Measurements from ENCODE around the gene GPR108.
"Not testable (repeated sequence)": the region's sequence is repeated elsewhere in the genome, so short reads cannot be mapped to it uniquely, and the experiment has no call there.

Gene GPR108

GRCh38 chr19:6760606-6761005 is 23.2 kb upstream of the GPR108 start:
- no peak for DNase-seq

- DNase-seq, result no peak
These were observed 17.5 kb upstream of the GPR108 start for GRCh38 chr19:6754653-6755463.

- no peak for DNase-seq
These were observed 16.8 kb upstream of the GPR108 start for GRCh38 chr19:6754136-6754535.

GRCh38 chr19:6753178-6754031 is 16.0 kb upstream of the GPR108 start:
- DNase-seq, result peak; percentile 66

- no peak for DNase-seq
These were observed 15.1 kb upstream of the GPR108 start for GRCh38 chr19:6752256-6753177.

GRCh38 chr19:6751189-6751588 is 13.8 kb upstream of the GPR108 start:
- DNase-seq, result no peak

- DNase-seq, result no peak
These were observed 12.7 kb upstream of the GPR108 start for GRCh38 chr19:6750062-6750461.

GRCh38 chr19:6748543-6748942 is 11.2 kb upstream of the GPR108 start:
- not testable (repeated sequence) for DNase-seq

GRCh38 chr19:6745965-6746364 is 8.6 kb upstream of the GPR108 start:
- DNase-seq, result no peak

- DNase-seq, result no peak
These were observed 7.3 kb upstream of the GPR108 start for GRCh38 chr19:6744381-6745301.

- no peak for DNase-seq
These were observed 6.5 kb upstream of the GPR108 start for GRCh38 chr19:6743714-6744380.

- DNase-seq, result no peak
These were observed 5.7 kb upstream of the GPR108 start for GRCh38 chr19:6743066-6743465.

GRCh38 chr19:6740589-6741343 is 3.4 kb upstream of the GPR108 start:
- DNase-seq, result no peak

- no peak for DNase-seq
These were observed 2.7 kb upstream of the GPR108 start for GRCh38 chr19:6739883-6740588.

- peak; percentile 76 for DNase-seq
These were observed 2.1 kb upstream of the GPR108 start, which contains the start of gene TRIP10 for GRCh38 chr19:6739390-6739882. TSS of gene TRIP10 (plus strand) at chr19:6739680. CDS start at chr19:6739762, 82 bp downstream.

GRCh38 chr19:6738787-6739389 is 1.5 kb upstream of the GPR108 start:
- DNase-seq, result peak; percentile 30

- DNase-seq, result peak; percentile 65
These were observed 750 bp upstream of the GPR108 start for GRCh38 chr19:6737873-6738786.

GRCh38 chr19:6736917-6737283 is 480 bp downstream of the GPR108 start:
- DNase-seq, result no peak

Measured in activated CD4-positive, alpha-beta T cell treated with anti-CD3 and anti-CD28 coated beads for 1 hour (primary cell).